Stimulated activated naive B cell treated with anti-CD40 and anti-IgM and Interleukin-4, amounts not matched to agents 10 μg/mL and 1 μg/mL and 100 μg/mL, for 72 hours (primary cell): ENCODE results near the gene TUBA1C.
"Not testable (repeated sequence)": the region's sequence is repeated elsewhere in the genome, so short reads cannot be mapped to it uniquely, and the experiment has no call there.

Experiments
- ATAC-seq, 2 donors: fragments of 150-1000 bp; cut with Tn5 transposase; replicated peaks; 2 replicates each; pipeline ENCODE4 v1.10.0; 2021; ENCODE audit warnings: moderate library complexity in 1 of 2
- DNase-seq: peaks from one replicate; pipeline ENCODE4 v3.0.0; 2021
- H3K27ac Mint-ChIP-seq: one replicate; pipeline ENCODE4 v1.8.0; 2022; ENCODE audit warnings: mild to moderate bottlenecking, mixed read lengths
- H3K27me3 Mint-ChIP-seq, 2 donors: one replicate each; pipeline ENCODE4 v1.8.0; 2022; ENCODE audit warnings: mixed read lengths in 2 of 2
- H3K36me3 Mint-ChIP-seq, 2 donors: one replicate each; pipeline ENCODE4 v1.8.0; 2022; ENCODE audit warnings: mixed read lengths in 2 of 2, mild to moderate bottlenecking in 1 of 2
- H3K4me1 Mint-ChIP-seq, 2 donors: one replicate each; pipeline ENCODE4 v1.8.0; 2022; ENCODE audit warnings: mixed read lengths in 2 of 2, mild to moderate bottlenecking in 1 of 2
- H3K4me3 Mint-ChIP-seq, 2 donors: one replicate each; pipeline ENCODE4 v1.8.0; 2022; ENCODE audit warnings: mild to moderate bottlenecking in 2 of 2, mixed read lengths in 2 of 2, moderate library complexity in 1 of 2
- H3K9me3 Mint-ChIP-seq, 2 donors: one replicate each; pipeline ENCODE4 v1.8.0; 2022; ENCODE audit warnings: mixed read lengths in 2 of 2, mild to moderate bottlenecking in 1 of 2

The TUBA1C gene

DNA sequence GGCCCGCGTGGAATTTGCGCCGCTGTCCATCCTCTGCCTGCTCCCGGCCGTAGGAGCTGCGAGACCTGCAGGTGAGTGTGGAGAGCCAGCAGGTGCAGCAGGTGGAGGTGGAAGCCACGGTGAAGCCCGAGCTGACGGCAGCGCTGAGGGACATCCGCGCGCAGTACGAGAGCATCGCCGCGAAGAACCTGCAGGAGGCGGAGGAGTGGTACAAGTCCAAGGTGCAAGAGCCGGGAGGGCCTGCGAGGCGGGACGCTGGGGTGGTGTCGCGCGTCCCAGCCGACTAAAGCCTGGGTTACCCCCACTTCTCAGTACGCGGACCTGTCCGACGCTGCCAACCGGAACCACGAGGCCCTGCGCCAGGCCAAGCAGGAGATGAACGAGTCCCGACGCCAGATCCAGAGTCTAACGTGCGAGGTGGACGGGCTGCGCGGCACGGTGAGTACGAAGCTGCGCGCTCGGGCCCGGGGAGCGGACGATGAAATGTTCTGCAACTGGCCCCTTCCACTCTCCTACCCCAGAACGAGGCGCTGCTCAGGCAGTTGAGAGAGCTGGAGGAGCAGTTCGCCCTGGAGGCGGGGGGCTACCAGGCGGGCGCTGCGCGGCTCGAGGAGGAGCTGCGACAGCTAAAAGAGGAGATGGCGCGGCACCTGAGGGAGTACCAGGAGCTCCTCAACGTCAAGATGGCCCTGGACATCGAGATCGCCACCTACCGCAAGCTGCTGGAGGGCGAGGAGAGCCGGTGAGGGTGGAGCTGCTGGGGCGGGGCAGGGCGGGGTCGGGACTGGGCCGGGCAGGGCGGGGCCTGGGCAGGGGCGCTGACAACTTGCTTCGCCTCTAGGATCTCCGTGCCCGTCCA lies 32.2 kb downstream of the TUBA1C start:
- ATAC-seq: peak; percentile 55 to 62
- Mint-ChIP-seq H3K4me1 (peaks cover 25 to 27% of the 10 kb centered on the region in 2 donors), H3K36me3 (peaks cover 0 to 3% of the 10 kb centered on the region in 2 donors), H3K9me3 (no peaks in the 10 kb centered on the region), H3K27ac (peak overlapping the region; percentile 37), H3K27me3 (peaks cover 58 to 83% of the 10 kb centered on the region in 2 donors), H3K4me3 (peak overlapping the region; percentile 69 to 71)
- no peak for DNase-seq

GRCh38 chr12:49297695-49298060 lies 32.8 kb downstream of the TUBA1C start:
- peaks cover 25 to 27% of the 10 kb centered on the region in 2 donors for H3K4me1 Mint-ChIP-seq
- peaks cover 60 to 85% of the 10 kb centered on the region in 2 donors for H3K27me3 Mint-ChIP-seq
- ATAC-seq (no peak), DNase-seq (no peak)
- peak overlapping the region; percentile 25 to 71 for H3K4me3 Mint-ChIP-seq
- no peaks in the 10 kb centered on the region for H3K9me3 Mint-ChIP-seq
- no peak overlapping the region for H3K27ac Mint-ChIP-seq
- peaks cover 0 to 3% of the 10 kb centered on the region in 2 donors for H3K36me3 Mint-ChIP-seq

GRCh38 chr12:49298160-49298559 lies 33.3 kb downstream of the TUBA1C start:
- peaks cover 65 to 87% of the 10 kb centered on the region in 2 donors for H3K27me3 Mint-ChIP-seq
- H3K27ac Mint-ChIP-seq: no peak overlapping the region
- peaks cover 25 to 27% of the 10 kb centered on the region in 2 donors for H3K4me1 Mint-ChIP-seq
- H3K36me3 Mint-ChIP-seq: peaks cover 0 to 3% of the 10 kb centered on the region in 2 donors
- DNase-seq (no peak), ATAC-seq (peak in 1 of 2 donors; percentile 43)
- H3K9me3 Mint-ChIP-seq: no peaks in the 10 kb centered on the region
- H3K4me3 Mint-ChIP-seq: peak overlapping the region in 1 of 2 donors; percentile 25

GRCh38 chr12:49301760-49302159 lies 36.9 kb downstream of the TUBA1C start:
- Mint-ChIP-seq H3K9me3 (no peaks in the 10 kb centered on the region), H3K27me3 (peaks cover 56 to 69% of the 10 kb centered on the region in 2 donors), H3K4me3 (no peak overlapping the region), H3K27ac (no peak overlapping the region), H3K36me3 (peaks cover 0 to under 1% of the 10 kb centered on the region in 2 donors), H3K4me1 (peaks cover 12 to 20% of the 10 kb centered on the region in 2 donors)
- DNase-seq: no peak
- ATAC-seq: peak in 1 of 2 donors; percentile 28

DNA sequence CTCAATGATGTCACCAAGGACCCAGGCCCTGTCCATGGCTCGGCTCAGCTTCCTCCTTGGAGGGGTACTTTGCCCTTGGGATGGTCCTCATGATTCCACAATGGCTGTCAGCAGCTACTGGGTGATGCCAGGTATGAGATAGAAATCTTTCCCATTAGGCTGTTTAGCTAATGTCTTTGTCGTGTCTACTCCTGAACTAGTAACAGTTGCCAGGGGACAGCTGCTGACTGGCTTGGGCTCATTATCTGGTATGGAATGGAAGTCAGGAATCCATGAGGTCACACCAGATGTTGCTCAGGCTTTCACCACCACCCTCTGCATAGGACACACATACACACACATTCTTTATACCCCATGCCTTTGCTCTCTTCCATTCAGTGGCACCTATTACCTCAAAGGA lies 39.3 kb downstream of the TUBA1C start:
- Mint-ChIP-seq H3K27me3 (peaks cover 42 to 65% of the 10 kb centered on the region in 2 donors), H3K27ac (no peak overlapping the region), H3K9me3 (no peaks in the 10 kb centered on the region), H3K4me3 (no peak overlapping the region), H3K36me3 (no peaks in the 10 kb centered on the region), H3K4me1 (no peaks in the 10 kb centered on the region)
- ATAC-seq: no peak
- no peak for DNase-seq

- no peak overlapping the region for H3K4me3 Mint-ChIP-seq
- no peaks in the 10 kb centered on the region for H3K4me1 Mint-ChIP-seq
- ATAC-seq: no peak
- H3K27ac Mint-ChIP-seq: no peak overlapping the region
- DNase-seq: no peak
- H3K27me3 Mint-ChIP-seq: peaks cover 43 to 74% of the 10 kb centered on the region in 2 donors
- no peaks in the 10 kb centered on the region for H3K36me3 Mint-ChIP-seq
- no peaks in the 10 kb centered on the region for H3K9me3 Mint-ChIP-seq
Observed at GRCh38 chr12:49305762-49306510, 41.1 kb downstream of the TUBA1C start.

DNA sequence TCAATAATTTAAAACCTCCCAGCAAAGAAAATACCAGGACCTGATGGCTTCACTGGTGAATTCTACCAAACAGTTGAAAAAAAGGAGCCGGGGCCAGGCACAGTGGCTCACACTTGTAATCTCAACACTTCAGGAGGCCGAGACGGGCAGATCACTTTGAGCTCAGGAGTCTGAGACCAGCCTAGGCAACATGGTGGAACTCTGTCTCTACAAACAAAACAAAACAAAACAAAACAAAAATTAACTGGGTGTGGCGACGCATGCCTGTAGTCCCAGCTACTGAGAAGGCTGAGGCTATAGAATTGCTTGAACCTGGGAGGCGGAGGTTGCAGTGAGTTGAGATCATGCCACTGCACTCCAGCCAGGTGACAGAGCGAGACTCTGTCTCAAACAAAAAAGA lies 44.5 kb downstream of the TUBA1C start:
- H3K9me3 Mint-ChIP-seq: no peaks in the 10 kb centered on the region
- ATAC-seq (no peak), DNase-seq (no peak)
- no peaks in the 10 kb centered on the region for H3K4me1 Mint-ChIP-seq
- no peaks in the 10 kb centered on the region for H3K36me3 Mint-ChIP-seq
- H3K4me3 Mint-ChIP-seq: no peak overlapping the region
- no peak overlapping the region for H3K27ac Mint-ChIP-seq
- peaks cover 29 to 70% of the 10 kb centered on the region in 2 donors for H3K27me3 Mint-ChIP-seq

- not testable (repeated sequence) for ATAC-seq, H3K27ac Mint-ChIP-seq, DNase-seq, H3K4me1 Mint-ChIP-seq, H3K9me3 Mint-ChIP-seq, H3K4me3 Mint-ChIP-seq, H3K36me3 Mint-ChIP-seq
- peaks cover 27 to 74% of the 10 kb centered on the region in 2 donors for H3K27me3 Mint-ChIP-seq
Observed at GRCh38 chr12:49310451-49311000, 45.6 kb downstream of the TUBA1C start.

- Mint-ChIP-seq H3K4me1 (no peaks in the 10 kb centered on the region), H3K9me3 (no peaks in the 10 kb centered on the region), H3K27me3 (peaks cover 12 to 34% of the 10 kb centered on the region in 2 donors), H3K4me3 (no peak overlapping the region), H3K27ac (no peak overlapping the region), H3K36me3 (no peaks in the 10 kb centered on the region)
- no peak for ATAC-seq
- DNase-seq: no peak
Observed at GRCh38 chr12:49314811-49315210, 49.9 kb downstream of the TUBA1C start.

DNA sequence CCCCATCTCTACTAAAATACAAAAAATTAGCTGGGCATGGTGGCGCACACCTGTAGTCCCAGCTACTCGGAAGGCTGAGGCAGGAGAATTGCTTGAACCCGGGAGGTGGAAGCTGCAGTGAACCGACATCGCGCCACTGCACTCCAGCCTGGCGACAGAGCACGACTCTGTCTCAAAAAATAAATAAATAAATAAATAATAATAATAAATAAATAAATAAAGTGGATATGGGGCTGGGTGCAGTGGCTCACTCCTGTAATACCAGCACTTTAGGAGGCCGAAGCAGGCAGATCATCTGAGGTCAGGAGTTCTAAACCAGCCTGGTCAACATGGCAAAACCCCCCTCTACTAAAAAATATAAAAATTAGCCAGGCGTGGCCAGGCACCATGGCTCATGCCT lies 52.2 kb downstream of the TUBA1C start:
- H3K9me3 Mint-ChIP-seq, H3K4me1 Mint-ChIP-seq, ATAC-seq, DNase-seq, H3K27ac Mint-ChIP-seq, H3K36me3 Mint-ChIP-seq, H3K4me3 Mint-ChIP-seq: not testable (repeated sequence)
- peaks cover 9 to 16% of the 10 kb centered on the region in 2 donors for H3K27me3 Mint-ChIP-seq

DNA sequence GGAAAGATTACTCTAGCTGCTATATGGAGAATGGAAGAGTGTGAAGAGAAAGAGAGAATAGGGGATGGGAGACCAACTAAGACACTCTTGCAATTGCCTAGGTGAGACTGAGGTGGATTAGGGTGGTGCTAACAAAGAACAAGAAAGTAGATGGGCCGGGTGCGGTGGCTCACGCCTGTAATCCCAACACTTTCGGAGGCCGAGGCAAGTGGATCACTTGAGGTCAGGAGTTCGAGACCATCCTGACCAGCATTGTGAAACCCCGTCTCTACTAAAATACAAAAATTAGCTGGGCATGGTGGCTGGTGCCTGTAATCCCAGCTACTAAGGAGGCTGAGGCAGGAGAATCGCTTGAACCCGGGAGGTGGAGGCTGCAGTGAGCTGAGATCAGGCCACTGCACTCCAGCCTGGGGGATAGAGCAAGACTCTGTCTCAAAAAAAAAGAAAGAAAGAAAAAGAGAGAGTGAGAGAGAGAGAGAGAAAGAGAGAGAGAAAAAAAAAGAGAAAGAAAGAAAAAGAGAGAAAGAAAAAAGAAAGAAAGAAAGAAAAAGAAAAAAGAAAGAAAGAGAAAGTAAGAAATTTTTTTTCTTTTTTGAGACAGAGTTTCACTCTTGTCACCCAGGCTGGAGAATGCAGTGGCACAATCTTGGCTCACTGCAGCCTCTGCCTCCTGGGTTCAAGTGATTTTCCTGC lies 55.7 kb downstream of the TUBA1C start:
- H3K9me3 Mint-ChIP-seq, H3K27ac Mint-ChIP-seq, ATAC-seq, H3K36me3 Mint-ChIP-seq, DNase-seq, H3K27me3 Mint-ChIP-seq: not testable (repeated sequence)
- peaks cover 15 to 21% of the 10 kb centered on the region in 2 donors for H3K4me1 Mint-ChIP-seq
- H3K4me3 Mint-ChIP-seq: peak overlapping the region in 1 of 2 donors; percentile 36

GRCh38 chr12:49322367-49322707 lies 57.5 kb downstream of the TUBA1C start:
- Mint-ChIP-seq H3K4me3 (peak overlapping the region; percentile 98 to 99), H3K4me1 (peaks cover 15 to 21% of the 10 kb centered on the region in 2 donors), H3K27me3 (no peaks in the 10 kb centered on the region), H3K36me3 (no peaks in the 10 kb centered on the region), H3K27ac (peak overlapping the region; percentile 71), H3K9me3 (no peaks in the 10 kb centered on the region)
- ATAC-seq: no peak
- no peak for DNase-seq

DNA sequence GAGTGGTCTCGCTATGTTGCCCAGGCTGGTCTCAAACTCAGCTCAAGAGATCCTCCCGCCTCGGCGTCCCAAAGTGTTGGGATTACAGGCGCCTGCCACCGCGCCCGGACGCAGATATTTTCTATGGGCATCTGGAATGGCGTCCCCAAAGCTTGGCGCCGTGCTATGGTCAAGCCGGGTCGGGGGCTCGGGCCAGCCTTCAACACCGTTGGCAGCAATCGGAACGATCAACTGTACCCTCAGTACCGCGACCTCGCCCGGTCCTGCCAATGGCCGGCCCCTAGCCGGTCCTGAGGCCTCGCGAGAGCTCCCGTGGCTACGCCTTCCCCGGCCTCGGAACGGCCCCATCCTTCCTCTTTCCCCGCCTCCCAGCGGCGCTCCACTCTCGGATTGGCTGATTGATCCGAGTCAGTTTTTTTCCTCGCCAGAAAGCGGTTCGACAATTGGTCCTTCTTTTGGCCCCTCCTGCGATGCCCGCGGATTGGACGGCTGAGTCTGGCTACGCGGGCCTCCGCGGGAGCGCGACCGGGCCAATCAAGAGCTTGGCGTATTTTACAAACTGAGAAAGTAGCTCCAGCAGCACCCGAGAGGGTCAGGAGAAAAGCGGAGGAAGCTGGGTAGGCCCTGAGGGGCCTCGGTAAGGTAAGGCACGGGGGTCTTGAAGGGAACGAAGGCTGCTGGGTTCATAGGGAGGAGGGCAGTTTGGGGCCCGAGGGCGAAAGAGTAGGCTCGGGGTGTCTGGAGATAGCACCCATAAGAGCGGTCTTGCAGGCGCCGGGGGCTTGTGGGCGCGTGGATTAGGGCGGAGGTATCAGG lies 58.0 kb downstream of the TUBA1C start, which contains the start of gene TROAP:
Gene TROAP (plus strand): TSS at position 548 of the 816 bp plus-strand sequence. CDS start 354 bp downstream, outside the sequence.
- Mint-ChIP-seq H3K27ac (peak within 1 kb of the TSS; percentile 97), H3K36me3 (peaks cover 0 to 3% of the 10 kb centered on the region in 2 donors), H3K4me3 (peak within 1 kb of the TSS; percentile 98 to 99), H3K27me3 (no peaks in the 10 kb centered on the region), H3K9me3 (no peaks in the 10 kb centered on the region), H3K4me1 (peaks cover 15 to 21% of the 10 kb centered on the region in 2 donors)
- ATAC-seq (peak; percentile 98 to 99), DNase-seq (peak; percentile 98)
